ENCODE measurements around the gene CUL5. TPM values are rescaled to one million over a fixed set of nuclear protein-coding genes. Genes with fewer than 3 reads are reported as not detected.

CUL5 gene
- total and polyA plus RNA-seq, 2 of the 4 experiments (the other 2 are of a cell fraction): 8.8 to 31.0 TPM

DNA sequence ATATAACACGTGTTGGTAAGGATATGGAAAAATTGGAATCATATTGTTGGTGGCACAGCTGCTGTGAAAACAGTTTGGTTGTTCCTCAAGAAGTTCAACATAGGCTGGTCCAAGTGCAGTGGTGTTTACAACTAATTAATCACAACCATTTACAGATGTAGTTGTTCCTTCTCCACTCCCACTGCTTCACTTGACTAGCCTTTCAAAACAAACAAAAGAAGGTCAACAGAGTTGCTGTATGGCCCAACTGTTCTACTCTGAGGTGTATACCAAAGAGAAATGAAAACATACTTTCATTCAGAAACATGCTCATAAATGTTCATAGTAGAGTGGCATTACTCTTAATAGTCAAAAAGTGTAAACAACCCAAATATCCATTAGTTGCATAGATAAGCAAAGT, 76.1 kb downstream of the CUL5 start:
- Histone ChIP-seq H3K27ac (ENCODE audit: insufficient read depth, low read length) (no peak overlapping the region), H4K8ac (ENCODE audit: low read depth in 2 of 2, low read length in 2 of 2) (no peak overlapping the region), H3K4me2 (ENCODE audit: low read depth, low read length) (no peak overlapping the region), H2BK120ac (ENCODE audit: low read depth, low read length) (no peak overlapping the region), H2AFZ (replicated peaks; ENCODE audit: low read length, poor library complexity) (no peak overlapping the region), H4K5ac (ENCODE audit: low read depth, low read length) (no peak overlapping the region), H3K18ac (ENCODE audit: low read depth, low read length) (no peak overlapping the region), H3K56ac (ENCODE audit: extremely low read depth, insufficient read depth, low read length) (no peak overlapping the region), H3K9me3 (ENCODE audit: control insufficient read depth, insufficient read depth, low read length) (no peaks in the 10 kb centered on the region), H2AK9ac (replicated peaks; ENCODE audit: low read depth, low read length, poor library complexity) (no peak overlapping the region), H3K9me1 (ENCODE audit: insufficient read depth, low read length) (peaks cover 3% of the 10 kb centered on the region; the same call in 1 of the 2 replicates), H3K27me3 (ENCODE audit: control insufficient read depth, insufficient read depth, low read length) (no peaks in the 10 kb centered on the region), H3K9ac (ENCODE audit: low read depth, low read length) (no peak overlapping the region), H2AK5ac (ENCODE audit: low read depth, low read length) (no peak overlapping the region), H3K14ac (replicated peaks; ENCODE audit: low read depth, low read length) (no peak overlapping the region), H2BK20ac (ENCODE audit: low read depth, low read length) (no peak overlapping the region), H3K36me3 (ENCODE audit: control insufficient read depth, insufficient read depth, low read length) (peaks cover 16% of the 10 kb centered on the region; the same call in 1 of the 2 replicates), H4K20me1 (ENCODE audit: insufficient read depth, low read length) (no peaks in the 10 kb centered on the region), H2BK15ac (ENCODE audit: low read depth, low read length) (no peak overlapping the region), H3K79me1 (ENCODE audit: low read depth in 1 of 2, low read length in 2 of 2) (peaks cover 2 to 14% of the 10 kb centered on the region in 2 experiments; a peak in 3 of 4 replicates), H4K91ac (ENCODE audit: insufficient read depth, low read depth, low read length) (no peak overlapping the region), H3K4me3 (ENCODE audit: insufficient read depth, low read depth, low read length) (no peak overlapping the region), H3K4me1 (ENCODE audit: control insufficient read depth, insufficient read depth, low read length) (no peaks in the 10 kb centered on the region), H3K23ac (ENCODE audit: low read depth, low read length) (no peak overlapping the region), H3K4ac (ENCODE audit: low read depth, low read length) (no peak overlapping the region), H2BK5ac (ENCODE audit: low read depth, low read length, poor library complexity, severe bottlenecking) (no peak overlapping the region)
- no TSS peak for BruUV-seq (replicated peaks)
- DNase-seq (no peak), ATAC-seq (ENCODE audit: low read depth) (no peak)
- dilution Hi-C loops (cut with HindIII; ENCODE audit: low sequenced_read_pairs, unreplicated experiment) (no loop called here), intact Hi-C loops (cut with micrococcal nuclease) (no loop called here), in situ Hi-C loops (cut with MboI; ENCODE audit: low sequenced_read_pairs) (loop anchor here (10.0 kb wide), 1 partner anchor 60 kb away; no protein-coding TSS in a partner anchor)
- ChIA-PET CTCF (no interaction called here), POLR2A (ENCODE audit: unreplicated experiment) (no interaction called here)
- TF ChIP-seq MAFK (IDR thresholded peaks at IDR 0.05; ENCODE audit: low read depth, low read length): no peak
- TF ChIP-seq, protein P1, sequence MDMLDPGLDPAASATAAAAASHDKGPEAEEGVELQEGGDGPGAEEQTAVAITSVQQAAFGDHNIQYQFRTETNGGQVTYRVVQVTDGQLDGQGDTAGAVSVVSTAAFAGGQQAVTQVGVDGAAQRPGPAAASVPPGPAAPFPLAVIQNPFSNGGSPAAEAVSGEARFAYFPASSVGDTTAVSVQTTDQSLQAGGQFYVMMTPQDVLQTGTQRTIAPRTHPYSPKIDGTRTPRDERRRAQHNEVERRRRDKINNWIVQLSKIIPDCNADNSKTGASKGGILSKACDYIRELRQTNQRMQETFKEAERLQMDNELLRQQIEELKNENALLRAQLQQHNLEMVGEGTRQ (IDR thresholded peaks at IDR 0.05; ENCODE audit: low read depth, low read length): no peak
- TF ChIP-seq RCOR1 (IDR thresholded peaks at IDR 0.05; ENCODE audit: insufficient replicate concordance, low read length): no peak
- TF ChIP-seq NFE2L2 (IDR thresholded peaks at IDR 0.05; ENCODE audit: low read depth, low read length): no peak
- no peak for TF ChIP-seq MAZ (IDR thresholded peaks at IDR 0.05; ENCODE audit: borderline replicate concordance, low read depth, low read length)
- TF ChIP-seq, protein P2, sequence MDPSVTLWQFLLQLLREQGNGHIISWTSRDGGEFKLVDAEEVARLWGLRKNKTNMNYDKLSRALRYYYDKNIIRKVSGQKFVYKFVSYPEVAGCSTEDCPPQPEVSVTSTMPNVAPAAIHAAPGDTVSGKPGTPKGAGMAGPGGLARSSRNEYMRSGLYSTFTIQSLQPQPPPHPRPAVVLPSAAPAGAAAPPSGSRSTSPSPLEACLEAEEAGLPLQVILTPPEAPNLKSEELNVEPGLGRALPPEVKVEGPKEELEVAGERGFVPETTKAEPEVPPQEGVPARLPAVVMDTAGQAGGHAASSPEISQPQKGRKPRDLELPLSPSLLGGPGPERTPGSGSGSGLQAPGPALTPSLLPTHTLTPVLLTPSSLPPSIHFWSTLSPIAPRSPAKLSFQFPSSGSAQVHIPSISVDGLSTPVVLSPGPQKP (IDR thresholded peaks at IDR 0.05; ENCODE audit: borderline replicate concordance, low read depth, low read length): no peak
- no peak for TF ChIP-seq FOS (IDR thresholded peaks at IDR 0.05; ENCODE audit: low read depth, low read length)
- TF ChIP-seq POLR2A (IDR thresholded peaks at IDR 0.05; ENCODE audit: low read depth, low read length): no peak
- no peak for TF ChIP-seq RAD21 (IDR thresholded peaks at IDR 0.05; ENCODE audit: low read length)
- TF ChIP-seq, protein P3, sequence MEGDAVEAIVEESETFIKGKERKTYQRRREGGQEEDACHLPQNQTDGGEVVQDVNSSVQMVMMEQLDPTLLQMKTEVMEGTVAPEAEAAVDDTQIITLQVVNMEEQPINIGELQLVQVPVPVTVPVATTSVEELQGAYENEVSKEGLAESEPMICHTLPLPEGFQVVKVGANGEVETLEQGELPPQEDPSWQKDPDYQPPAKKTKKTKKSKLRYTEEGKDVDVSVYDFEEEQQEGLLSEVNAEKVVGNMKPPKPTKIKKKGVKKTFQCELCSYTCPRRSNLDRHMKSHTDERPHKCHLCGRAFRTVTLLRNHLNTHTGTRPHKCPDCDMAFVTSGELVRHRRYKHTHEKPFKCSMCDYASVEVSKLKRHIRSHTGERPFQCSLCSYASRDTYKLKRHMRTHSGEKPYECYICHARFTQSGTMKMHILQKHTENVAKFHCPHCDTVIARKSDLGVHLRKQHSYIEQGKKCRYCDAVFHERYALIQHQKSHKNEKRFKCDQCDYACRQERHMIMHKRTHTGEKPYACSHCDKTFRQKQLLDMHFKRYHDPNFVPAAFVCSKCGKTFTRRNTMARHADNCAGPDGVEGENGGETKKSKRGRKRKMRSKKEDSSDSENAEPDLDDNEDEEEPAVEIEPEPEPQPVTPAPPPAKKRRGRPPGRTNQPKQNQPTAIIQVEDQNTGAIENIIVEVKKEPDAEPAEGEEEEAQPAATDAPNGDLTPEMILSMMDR (conservative IDR thresholded peaks at IDR 0.05; ENCODE audit: low read depth, low read length): no peak
- no peak for TF ChIP-seq MXI1 (IDR thresholded peaks at IDR 0.05; ENCODE audit: borderline replicate concordance, low read depth, low read length)
- no CpG with 5 or more reads among the region's 1 CpG for WGBS, 2 experiments (ENCODE audit: extremely low coverage in 2 of 2, insufficient read length in 1 of 2)
